ENCODE data around the gene NUBP2.

NUBP2 gene

DNA sequence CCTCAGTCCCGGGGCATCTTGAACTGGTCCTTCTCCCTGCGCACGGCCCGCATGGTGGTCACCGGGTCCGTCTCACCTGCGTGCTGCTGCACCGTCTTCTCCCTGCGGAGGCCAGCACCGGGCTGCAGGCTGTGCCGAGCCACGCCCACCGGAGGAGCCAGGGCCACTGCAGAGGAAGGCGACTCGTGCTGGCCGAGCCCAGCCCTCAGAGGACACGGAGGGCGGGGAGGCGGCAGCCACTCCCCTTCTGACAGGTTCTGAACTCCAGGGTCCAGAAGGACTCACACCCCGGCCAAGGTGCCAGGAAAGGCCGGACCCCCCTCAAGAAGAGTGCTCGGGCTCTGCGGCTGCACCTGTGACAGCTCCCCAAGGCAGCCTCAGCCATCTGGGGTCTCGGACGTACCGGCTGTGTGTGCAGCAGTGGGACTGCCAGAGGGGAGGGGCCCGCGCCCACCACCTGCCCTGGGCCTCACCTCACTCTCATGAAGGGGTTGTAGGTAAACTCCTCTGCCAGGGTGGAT lies 26.6 kb downstream of the NUBP2 start:
- no peak for DNase-seq (ENCODE audit: low read depth)

DNA sequence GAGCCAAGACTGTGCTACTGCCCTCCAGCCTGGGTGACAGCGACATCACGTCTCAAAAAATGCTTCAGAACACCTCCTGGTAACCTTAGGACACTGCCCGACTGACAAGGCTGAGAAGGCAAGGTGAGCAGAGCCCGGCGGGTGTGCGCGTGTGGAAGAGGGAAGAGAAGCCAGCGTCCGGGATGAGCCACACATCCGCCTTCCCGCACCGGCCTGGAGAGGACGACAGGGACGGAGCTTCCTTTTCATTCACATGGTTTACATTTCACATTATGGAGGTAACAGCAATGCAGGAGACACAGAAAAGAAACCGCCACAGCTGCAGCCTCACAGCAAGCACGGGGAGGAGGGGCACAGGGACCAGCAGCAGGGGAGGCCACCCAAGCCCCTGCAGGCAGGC lies 27.3 kb downstream of the NUBP2 start:
- DNase-seq (ENCODE audit: low read depth) = no peak

DNA sequence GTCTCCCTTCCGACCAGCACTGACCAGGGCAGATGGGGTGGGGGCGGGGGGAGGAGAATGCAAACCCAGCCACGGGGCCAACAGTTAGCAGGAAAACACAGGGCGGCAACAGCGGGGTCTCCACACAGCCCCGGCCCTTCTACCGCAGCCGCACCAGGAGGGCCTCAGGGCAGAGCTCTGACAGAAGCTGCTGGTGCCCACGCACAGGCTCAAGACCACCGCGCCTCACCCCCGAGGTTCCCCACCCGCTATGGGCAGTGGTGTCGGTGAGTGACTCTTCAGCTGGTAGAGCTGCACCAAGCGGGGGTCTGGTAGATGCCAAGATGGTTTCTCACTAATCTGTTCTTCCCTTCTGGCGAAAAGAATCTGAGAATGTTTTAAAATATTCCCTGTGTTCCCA lies 27.8 kb downstream of the NUBP2 start:
- no peak for DNase-seq (ENCODE audit: low read depth)

DNA sequence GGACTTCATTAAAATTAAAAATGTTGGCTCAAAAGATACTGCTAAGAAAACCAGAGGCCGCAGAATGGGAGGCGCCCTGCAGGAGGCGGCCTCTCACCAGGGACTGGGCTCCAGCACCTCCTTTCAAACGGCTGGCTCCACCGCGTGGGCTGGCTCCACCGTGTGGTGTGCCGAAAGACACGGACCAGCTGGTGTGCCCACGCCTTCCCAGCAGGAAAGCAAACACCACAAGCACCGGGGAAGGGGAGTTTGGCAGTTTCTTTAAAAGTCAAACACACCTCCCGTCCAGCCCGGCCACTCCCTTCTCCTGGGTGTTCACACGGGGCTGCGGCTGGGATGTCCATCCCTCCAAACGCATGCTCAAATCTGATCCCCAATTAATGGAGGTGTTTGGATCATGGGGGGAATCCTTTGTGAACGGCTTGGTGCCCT lies 30.0 kb downstream of the NUBP2 start:
- DNase-seq (ENCODE audit: low read depth) = peak; percentile 23

DNA sequence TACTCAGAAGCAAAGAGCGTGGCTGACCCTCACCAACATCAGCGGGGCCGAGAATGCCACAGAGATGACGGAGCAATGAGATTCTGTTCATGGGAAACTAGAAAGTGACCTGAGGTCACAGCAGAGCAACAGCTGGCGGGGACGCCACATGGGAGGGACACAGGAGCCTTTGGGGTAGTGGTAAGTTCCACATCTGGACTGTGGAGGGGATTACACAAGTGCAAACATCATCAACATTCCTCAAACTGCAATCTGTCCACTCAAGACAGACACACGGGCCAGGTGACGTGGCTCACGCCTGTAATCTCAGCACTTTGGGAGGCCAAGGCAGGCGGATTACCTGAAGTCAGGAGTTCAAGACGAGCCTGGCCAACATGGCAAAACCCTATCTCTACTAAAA lies 32.7 kb downstream of the NUBP2 start:
- no peak for DNase-seq (ENCODE audit: low read depth)

DNA sequence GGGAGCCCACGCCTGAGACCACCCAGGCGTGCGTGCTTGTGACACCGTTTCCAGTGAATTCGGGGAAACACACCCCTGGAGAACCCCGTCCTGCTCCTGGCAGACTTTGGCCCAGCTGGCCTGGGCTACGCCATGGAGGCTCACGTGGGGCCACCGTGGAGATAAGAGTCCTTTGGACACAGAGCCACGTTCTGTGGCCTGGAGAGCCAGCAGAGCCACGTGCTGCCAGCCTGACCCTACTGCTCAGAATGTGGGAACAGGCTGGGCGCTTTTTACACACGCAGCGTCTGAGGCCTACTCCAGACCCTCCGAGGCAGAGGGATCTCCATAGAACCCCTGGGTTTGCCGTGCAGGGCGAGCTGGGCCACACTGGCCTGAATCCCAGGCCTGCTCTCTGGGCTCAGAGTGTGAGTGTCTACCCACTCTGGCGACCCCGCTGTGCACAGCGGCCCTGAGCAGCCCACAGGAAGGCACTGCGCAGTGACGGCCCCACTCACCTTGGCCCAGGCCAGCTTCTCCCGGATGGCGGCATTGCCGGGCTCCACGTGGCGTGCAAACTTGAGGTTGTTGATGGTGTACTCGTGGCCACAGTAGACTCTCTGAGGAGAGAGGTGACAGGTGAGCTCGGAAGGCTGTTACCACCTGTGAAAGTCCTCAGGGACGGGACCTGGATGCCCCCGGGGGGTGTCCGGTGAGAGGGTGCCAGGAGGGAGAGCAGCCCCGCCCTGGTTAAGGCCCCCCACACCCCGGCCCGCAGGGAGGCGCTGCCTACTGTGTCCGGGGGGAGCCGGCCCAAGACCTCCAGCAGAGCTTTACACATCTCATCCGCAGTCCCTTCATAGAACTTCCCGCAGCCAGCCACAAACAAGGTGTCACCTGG lies 33.9 kb downstream of the NUBP2 start:
- no peak for DNase-seq (ENCODE audit: low read depth)

DNA sequence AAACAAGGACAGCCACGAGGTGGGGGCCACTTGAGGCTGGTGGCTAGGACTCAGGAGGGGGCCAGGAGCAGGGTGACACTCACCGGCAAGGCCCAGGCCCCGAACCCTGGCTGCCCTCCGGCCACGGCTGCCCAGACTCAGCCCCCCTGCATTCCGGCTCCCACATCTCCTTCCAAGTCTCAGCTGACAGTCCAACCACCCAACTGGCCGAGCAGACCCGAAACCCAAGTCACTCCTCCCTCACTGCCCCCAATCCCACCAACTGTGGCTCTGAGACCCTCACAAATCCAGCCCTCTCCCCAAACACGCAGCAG lies 34.5 kb downstream of the NUBP2 start:
- no peak for DNase-seq (ENCODE audit: low read depth)

DNA sequence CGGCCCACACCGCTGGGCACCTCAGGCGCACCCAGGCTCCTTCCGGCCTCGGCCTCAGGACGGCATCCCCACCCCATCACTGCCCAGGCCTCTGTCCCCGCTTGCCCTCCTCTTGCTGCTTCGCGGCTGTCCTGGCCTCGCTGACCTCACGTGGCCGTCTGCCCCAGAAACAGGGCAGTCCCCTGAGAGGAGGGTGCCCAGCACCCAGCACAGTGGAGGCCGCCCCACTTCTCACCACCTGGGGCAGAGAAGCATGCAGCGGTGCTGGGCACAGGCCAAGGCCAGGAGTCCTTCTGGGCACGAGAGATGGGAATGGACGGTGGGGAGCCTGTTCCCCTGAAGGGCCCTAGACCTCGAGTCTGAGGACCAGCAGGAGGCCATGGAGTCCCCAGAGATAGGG lies 35.0 kb downstream of the NUBP2 start:
- DNase-seq (ENCODE audit: low read depth) = no peak

DNA sequence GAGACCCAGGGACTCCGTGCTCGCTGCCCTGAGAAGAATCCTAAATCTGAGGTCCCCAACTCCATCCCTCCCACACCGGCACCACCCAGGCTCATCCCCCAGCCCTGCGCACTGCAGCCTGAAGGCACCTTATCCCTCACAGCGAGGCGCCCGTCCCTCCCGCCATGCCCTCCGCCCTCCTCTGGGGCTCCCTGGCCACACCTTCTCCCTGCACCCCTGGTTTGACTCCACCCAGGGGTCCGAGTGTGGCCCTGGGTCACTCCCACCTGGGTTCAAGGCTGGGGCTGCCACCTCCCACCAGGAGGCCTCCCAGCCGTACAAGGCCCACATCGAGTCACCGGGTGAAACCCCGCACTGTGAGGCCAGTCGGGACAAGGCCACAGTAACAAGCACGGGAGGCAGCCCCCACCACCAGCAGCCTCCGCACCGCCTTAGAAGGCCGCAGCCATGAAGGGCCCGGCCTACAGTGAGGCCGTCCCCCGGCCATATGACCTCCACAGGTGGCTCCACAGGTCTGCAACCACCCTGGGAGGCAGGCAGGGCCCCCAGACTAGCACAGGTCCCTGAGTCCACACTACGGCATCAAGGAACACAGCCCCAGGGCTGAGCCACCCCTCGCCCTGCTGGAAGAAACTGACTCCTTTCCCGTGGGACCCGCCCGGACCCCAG lies 35.6 kb downstream of the NUBP2 start:
- no peak for DNase-seq (ENCODE audit: low read depth)

DNA sequence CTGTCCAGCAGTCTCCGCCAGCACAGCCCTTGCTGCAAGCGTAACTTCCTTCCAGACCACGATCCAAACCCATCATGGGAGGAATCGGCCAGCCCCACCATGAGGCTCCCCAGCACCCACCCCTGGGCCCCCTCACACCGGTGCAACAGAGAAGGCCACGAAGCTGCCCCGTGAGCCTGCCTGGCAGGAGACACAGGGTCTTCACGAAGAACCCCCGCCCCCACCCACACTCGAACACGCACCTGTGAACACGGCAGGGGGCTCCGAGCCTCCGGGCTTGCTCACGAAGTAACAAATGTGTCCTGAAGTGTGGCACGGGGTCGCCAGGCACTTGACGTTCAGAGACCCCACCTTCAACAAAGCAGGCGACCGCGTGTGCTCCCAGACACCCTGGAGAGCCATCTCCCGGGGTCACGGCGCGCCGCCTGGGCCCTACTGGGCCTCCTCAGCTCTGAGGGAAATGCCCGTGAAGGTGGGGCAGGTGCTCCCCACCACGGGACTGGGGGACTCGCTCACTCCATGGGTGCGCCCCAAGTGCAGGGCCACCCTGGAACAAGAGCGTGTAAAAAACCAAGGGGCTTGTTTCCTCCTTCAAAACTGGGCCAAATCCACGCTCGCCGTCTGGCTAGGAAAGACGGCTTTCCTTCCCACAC lies 36.2 kb downstream of the NUBP2 start:
- DNase-seq (ENCODE audit: low read depth) = no peak

DNA sequence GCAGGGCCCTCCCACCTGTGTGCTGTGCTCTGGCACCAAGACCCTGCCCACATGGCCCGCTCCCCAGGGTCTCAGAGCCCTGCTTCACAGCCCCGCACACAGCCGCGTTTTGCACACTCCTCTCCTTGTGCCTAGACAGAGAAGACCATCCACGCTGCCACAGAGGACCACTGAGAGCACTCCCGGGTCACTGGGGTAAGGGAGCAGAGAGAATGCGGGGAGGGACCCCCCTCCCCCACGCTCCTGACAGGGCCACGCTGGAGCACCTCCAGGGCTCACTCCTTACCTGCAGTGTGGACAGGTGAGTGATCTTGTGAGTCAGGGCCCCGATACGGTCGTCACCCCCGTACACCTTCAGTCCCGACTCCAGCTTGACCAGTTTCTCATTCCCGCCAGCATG lies 36.9 kb downstream of the NUBP2 start:
- DNase-seq (ENCODE audit: low read depth) = no peak

DNA sequence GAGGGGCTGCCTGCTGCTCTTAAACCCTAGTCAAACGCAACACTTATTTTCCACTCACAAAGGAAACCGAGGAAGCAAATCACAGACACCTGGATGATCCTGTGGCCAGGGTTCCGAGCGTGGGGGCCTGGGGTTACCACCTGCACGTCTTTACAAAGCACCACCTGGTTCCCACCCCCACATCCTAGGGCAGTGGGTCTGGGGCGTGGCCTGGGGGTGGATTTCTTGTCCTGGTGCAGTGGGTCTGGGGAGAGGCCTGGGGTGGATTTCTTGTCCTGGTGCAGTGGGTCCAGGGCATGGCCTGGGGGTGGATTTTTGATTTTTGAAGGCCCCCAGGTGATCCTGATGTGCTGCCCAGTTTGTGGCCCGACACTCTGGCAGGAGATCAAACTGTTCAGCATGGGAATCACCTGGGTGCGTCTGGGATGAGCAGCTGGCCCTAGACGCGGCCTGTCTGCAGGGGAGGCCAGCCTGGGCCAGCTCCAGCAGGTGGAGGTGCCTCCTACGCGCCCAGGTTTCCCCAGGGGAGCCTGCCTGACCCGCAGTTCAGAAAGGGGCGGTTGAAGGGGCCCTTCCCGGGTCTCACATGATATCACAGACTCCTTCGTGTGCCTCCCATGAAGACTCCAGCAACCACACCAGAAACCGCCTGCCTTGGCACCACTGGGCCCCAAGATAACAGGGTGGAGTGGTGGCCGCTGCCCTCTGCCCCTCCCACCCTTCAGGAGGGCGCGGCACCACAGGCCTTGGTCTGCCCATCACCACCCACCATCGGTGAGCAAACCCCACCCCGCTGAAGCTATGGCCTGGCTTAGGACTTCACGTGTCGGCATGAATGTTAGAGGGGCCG lies 37.6 kb downstream of the NUBP2 start:
- DNase-seq (ENCODE audit: low read depth) = no peak

DNA sequence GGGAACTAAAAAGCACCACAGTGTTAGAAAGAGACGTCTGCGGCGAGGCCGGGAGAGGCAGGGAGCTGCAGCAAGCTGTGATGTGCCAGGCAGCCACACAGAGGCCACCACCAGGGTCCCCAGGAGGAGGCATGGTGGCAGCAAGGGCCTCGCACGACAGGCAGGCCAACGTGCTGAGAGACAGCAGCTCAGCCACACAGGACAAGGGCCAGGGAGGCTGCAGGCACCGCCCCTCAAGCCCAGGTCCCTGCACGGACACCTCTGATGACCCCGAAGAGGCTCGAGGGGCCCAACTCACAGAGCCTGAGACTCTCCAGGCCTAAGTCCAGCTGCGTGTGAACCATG lies 38.2 kb downstream of the NUBP2 start:
- DNase-seq (ENCODE audit: low read depth) = no peak

DNA sequence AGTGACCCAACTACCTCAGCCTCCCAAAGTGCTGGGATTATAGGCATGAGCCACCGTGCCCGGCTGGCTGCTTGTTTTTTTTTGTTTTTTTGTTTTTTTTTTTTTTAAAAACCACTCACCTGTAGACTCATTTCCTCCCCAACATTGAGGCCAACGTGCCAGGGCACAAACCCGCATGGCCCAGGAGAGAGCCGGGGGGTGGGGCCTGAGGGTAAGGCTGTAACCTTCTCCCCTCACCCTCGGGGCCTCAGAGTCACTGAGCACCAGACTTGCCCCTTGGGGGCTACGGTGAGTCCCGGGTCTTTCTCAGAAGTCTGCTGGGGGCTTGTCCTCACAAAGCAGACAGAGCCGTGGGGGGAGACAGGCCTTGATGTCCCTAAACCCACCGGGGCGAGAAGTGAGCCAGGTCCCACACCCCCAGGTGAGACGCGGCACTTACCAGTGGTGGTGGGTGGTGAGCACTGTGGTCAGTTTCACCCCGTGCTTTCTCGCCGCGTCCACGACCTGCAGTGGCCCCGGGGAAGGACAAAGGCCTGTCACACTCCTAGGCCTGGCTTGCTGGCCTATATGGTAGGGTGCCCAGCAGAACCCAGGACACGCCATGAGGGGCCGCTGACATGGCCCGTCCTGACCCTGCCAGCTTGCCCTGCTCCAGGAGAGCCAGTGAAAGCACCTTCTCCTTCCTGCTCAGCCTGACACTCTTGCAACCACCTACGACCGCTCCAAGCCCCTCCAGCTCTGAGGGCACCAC lies 39.3 kb downstream of the NUBP2 start:
- no peak for DNase-seq (ENCODE audit: low read depth)

DNA sequence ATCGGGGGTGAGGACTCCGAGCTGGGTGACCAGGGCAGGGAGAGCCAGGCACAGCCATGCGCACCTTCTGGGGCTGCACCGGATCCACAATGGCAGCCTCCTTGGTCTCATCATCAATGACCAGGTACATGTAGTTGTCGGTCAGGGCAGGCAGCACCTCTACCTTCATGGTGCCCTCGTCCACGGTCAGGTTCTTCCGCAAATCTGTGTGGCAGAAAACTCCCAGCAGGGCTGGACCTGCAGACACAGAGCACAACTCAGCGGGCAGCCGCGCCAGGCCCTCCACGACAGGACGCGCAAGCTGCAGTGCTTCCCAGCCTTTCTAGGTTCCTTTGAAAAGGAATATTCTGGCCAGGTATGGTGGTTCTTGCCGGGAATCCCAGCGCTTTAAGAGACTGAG lies 40.0 kb downstream of the NUBP2 start:
- DNase-seq (ENCODE audit: low read depth) = no peak

DNA sequence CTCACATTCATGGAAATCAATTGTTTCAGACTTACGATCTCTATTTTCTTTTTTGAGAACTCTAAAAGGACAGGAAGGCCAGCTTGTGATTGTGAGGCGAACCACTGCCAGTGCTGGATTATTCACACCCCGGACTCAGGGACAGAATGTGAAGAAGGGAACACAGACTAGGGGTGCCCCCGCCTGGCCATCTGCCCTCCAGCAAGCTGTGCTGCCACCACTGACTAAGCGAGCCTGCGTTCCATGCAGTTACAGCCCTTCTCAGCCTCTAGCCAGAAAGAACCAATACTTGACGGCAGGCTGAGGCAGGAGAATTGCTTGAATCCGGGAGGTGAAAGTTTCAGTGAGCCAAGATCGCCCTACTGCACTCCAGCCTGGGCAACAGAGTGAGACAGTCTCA lies 41.1 kb downstream of the NUBP2 start:
- DNase-seq (ENCODE audit: low read depth) = peak; percentile 63

DNA sequence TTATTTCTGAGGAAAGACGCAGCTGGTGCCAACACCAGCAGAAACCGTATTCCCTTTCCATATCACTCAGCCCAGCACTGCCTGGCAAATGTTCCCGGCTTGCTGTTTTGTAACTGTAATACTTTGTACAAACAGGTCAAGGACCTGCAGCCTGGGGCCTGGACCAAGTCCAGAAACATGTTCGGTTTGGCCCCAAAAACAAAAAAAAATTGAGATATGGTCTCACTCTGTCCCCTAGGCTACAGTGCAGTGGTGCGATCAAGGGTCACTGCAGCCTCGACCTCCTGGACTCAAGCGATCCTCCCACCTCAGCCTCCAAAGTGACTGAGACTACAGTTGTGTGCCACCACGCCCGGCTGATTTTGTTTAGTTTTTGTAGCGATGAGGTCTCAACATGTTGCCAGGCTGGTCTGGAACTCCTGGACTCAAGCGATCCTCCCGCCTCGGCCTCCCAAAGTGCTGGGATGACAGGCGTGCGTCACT lies 42.7 kb downstream of the NUBP2 start:
- DNase-seq (ENCODE audit: low read depth) = no peak

DNA sequence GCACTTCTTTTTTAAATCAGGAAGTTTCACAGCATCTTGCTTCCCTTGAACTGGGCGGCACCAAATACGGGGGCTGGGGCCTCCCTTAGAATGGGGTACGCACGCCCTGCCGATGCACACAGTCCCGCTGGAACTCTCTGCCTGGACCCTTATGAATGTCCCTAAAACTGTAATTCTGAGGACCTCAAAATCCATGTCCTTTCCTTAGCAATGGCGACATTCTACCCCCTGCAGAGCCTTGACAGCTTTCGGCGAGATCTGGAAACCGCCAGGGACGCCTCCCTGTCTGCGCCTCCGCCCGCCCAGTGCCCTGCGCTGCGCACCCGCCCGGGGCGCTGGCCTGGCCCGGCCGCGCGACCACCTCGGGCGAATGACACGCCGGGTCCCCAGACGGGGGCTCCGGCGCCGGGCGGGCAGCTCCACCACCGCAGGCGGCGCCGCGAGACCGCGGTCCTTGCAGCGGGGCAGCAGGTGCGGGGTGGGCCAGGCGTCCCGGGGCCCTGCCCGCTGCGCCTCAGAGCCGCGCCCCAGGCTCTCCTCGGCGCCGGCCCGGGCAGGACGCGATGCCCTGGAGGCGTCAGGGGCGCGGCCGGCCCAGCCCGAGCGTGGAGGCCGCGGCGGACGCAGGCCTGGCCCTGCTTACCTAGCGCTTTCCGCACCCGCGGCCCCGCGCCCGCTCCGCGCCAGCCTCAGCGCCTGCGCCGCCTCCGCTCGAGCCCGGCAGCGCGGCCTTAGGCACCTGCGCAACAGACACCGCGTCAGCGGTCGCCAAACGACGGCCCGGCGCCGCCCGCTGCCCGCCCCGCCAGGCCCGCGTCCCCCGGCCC lies 43.3 kb downstream of the NUBP2 start:
- DNase-seq (ENCODE audit: low read depth) = peak; percentile 62

DNA sequence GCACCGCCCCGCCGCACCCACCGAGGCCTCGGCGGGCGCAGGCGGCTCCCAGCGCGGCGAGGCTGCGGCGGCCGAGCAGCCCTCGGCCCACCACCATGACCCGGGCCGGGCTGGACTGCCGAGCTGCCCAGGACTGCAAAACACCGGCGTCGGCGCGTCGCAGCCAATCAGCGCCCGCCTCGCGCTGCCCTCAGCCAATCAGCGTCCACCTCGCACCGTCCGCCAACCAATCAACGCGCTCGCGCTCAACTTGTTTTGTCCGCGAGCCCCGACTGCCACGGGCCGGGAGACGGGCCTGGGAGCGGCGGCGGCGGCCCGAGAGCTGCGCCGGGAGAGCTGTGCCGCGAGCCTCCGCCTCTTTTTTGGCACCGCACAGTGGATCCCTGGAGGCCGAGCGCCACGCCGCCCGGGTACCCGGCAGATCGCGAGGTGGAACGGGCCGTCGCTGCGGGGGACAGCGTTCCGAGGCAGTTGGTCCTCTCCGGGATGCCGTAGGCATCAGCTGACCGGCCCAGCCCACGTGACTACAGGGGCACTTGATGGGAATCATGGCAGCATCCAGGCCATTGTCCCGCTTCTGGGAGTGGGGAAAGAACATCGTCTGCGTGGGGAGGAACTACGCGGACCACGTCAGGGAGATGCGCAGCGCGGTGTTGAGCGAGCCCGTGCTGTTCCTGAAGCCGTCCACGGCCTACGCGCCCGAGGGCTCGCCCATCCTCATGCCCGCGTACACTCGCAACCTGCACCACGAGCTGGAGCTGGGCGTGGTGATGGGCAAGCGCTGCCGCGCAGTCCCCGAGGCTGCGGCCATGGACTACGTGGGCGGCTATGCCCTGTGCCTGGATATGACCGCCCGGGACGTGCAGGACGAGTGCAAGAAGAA lies 44.2 kb downstream of the NUBP2 start, which contains the start of the genes FAHD1 and HAGH:
FAHD1 (plus strand) TSS at position 516 of the 883 bp plus-strand sequence; CDS start at position 549, 33 bp downstream.
HAGH (minus strand) TSS at position 135 of the 883 bp plus-strand sequence; CDS start at position 97, 38 bp downstream.
- DNase-seq (ENCODE audit: low read depth) = peak; percentile 88

Measured in ELR (cell line).